Stimulated activated memory B cell treated with anti-CD40 and anti-IgM and Interleukin-4, amounts not matched to agents 10 μg/mL and 1 μg/mL and 100 μg/mL, for 72 hours (primary cell): ENCODE measurements around the gene TRIM22.
"Not testable (repeated sequence)": the region's sequence is repeated elsewhere in the genome, so short reads cannot be mapped to it uniquely, and the experiment has no call there.

Experiments used
- ATAC-seq: fragments of 150-1000 bp; cut with Tn5 transposase; 2 replicates; pipeline ENCODE4 v1.10.0; 2021
- H3K27ac Mint-ChIP-seq: one replicate; pipeline ENCODE4 v1.8.0; 2022; ENCODE audit warnings: mild to moderate bottlenecking, mixed read lengths
- H3K27me3 Mint-ChIP-seq: one replicate; pipeline ENCODE4 v1.8.0; 2022; ENCODE audit warnings: mixed read lengths
- H3K36me3 Mint-ChIP-seq: one replicate; pipeline ENCODE4 v1.8.0; 2022; ENCODE audit warnings: mixed read lengths
- H3K4me1 Mint-ChIP-seq: one replicate; pipeline ENCODE4 v1.8.0; 2022; ENCODE audit warnings: mixed read lengths
- H3K4me3 Mint-ChIP-seq: one replicate; pipeline ENCODE4 v1.8.0; 2022; ENCODE audit warnings: mild to moderate bottlenecking, moderate library complexity, mixed read lengths
- H3K9me3 Mint-ChIP-seq: one replicate; pipeline ENCODE4 v1.8.0; 2022; ENCODE audit warnings: mixed read lengths

TRIM22 gene

DNA sequence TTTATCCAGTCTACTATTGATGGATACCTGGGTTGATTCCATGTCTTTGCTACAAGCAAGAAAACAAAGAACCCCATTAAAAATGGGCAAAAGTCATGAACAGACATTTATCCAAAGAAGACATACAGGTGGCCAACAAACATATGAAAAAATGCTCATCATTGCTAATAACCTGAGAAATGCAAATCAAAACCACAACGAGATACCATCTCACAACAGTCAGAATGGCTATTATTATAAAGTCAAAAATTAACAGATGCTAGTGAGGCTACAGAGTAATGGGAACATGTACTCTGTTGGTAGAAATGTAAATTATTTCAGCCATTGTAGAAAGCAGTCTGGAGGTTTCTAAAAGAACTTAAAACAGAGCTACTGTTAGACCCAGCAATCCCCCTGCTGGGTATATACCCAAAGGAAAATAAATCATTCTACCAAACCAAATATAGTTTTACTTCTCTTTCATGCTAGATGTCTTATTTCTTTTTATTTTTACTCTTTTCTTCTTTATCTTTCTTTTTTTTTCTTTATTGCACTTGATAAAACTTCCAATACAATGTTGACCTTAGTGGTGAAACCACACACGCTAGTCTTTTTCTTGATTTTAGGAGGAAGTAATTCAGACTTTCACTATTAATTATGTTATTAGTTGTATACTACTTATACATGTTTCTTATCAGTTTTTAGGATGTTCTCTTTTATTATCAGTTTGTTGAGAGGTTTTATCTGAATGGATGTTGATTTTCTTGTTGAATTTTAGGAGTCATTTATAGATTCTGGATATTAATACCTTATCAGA lies 14.3 kb downstream of the TRIM22 start:
- peak; percentile 50 for ATAC-seq
- Mint-ChIP-seq H3K27me3 (no peaks in the 10 kb centered on the region), H3K27ac (peak overlapping the region; percentile 69), H3K36me3 (peaks cover 43% of the 10 kb centered on the region), H3K9me3 (no peaks in the 10 kb centered on the region), H3K4me3 (peak overlapping the region; percentile 35), H3K4me1 (peaks cover 44% of the 10 kb centered on the region)

- Mint-ChIP-seq H3K27ac (peak overlapping the region; percentile 69), H3K4me1 (peaks cover 36% of the 10 kb centered on the region), H3K9me3 (no peaks in the 10 kb centered on the region), H3K27me3 (no peaks in the 10 kb centered on the region), H3K36me3 (peaks cover 50% of the 10 kb centered on the region), H3K4me3 (no peak overlapping the region)
- no peak for ATAC-seq
These were observed 16.1 kb downstream of the TRIM22 start for GRCh38 chr11:5705688-5706087.

- no peaks in the 10 kb centered on the region for H3K9me3 Mint-ChIP-seq
- no peak overlapping the region for H3K27ac Mint-ChIP-seq
- H3K27me3 Mint-ChIP-seq = no peaks in the 10 kb centered on the region
- no peak overlapping the region for H3K4me3 Mint-ChIP-seq
- ATAC-seq = no peak
- H3K4me1 Mint-ChIP-seq = peaks cover 10% of the 10 kb centered on the region
- peaks cover 21% of the 10 kb centered on the region for H3K36me3 Mint-ChIP-seq
These were observed 22.9 kb downstream of the TRIM22 start for GRCh38 chr11:5712507-5712906.

DNA sequence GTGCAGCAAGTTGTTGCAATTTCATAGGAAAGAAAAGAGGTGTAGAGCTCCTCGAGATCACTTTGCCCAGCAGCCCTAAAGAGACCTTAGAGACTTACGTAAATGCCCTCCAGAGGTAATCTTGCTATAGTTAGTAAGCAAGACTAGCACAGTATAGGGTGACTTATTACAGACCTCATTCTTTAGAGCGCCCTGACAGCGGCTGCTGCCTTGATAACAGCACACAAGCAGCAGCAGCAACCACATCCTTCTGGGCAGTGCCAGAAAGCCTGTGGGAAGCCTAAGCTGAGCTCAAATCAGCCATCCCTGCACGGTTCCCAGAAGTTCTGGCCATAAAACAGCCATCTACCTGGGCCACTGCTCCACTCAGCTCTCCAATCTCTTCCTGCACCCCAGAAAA lies 24.1 kb downstream of the TRIM22 start:
- Mint-ChIP-seq H3K36me3 (peaks cover 19% of the 10 kb centered on the region), H3K27ac (no peak overlapping the region), H3K9me3 (no peaks in the 10 kb centered on the region)

GRCh38 chr11:5716518-5716917 lies 26.9 kb downstream of the TRIM22 start:
- not testable (repeated sequence) for H3K27me3 Mint-ChIP-seq, H3K27ac Mint-ChIP-seq, ATAC-seq, H3K4me3 Mint-ChIP-seq, H3K4me1 Mint-ChIP-seq, H3K9me3 Mint-ChIP-seq
- H3K36me3 Mint-ChIP-seq = peaks cover 25% of the 10 kb centered on the region

More for the DNA sequence above, 24.1 kb downstream of the TRIM22 start:
- Mint-ChIP-seq H3K27me3 (no peaks in the 10 kb centered on the region), H3K4me3 (no peak overlapping the region), H3K4me1 (peaks cover 5% of the 10 kb centered on the region)
- ATAC-seq = no peak

- Mint-ChIP-seq H3K9me3 (no peaks in the 10 kb centered on the region), H3K27me3 (no peaks in the 10 kb centered on the region), H3K4me1 (no peaks in the 10 kb centered on the region), H3K36me3 (peaks cover 25% of the 10 kb centered on the region), H3K27ac (no peak overlapping the region), H3K4me3 (no peak overlapping the region)
- ATAC-seq = no peak
These were observed 30.3 kb downstream of the TRIM22 start for GRCh38 chr11:5719703-5720495.

- Mint-ChIP-seq H3K36me3 (peaks cover 28% of the 10 kb centered on the region), H3K9me3 (no peaks in the 10 kb centered on the region), H3K27ac (no peak overlapping the region), H3K4me3 (no peak overlapping the region), H3K4me1 (no peaks in the 10 kb centered on the region), H3K27me3 (no peaks in the 10 kb centered on the region)
- ATAC-seq = no peak
These were observed 33.0 kb downstream of the TRIM22 start for GRCh38 chr11:5722622-5723021.

DNA sequence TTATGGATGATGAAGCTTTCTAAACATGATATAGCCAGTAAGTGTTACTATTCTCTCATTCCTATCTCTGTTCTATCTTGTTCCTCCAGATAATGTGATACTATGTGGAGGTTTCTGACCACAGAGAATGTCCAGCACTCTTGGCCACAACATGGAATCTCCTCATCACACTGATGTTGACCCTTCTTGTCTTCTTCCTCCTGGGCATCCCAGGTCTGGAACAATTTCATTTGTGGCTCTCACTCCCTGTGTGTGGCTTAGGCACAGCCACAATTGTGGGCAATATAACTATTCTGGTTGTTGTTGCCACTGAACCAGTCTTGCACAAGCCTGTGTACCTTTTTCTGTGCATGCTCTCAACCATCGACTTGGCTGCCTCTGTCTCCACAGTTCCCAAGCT lies 36.8 kb downstream of the TRIM22 start:
- no peaks in the 10 kb centered on the region for H3K9me3 Mint-ChIP-seq
- no peaks in the 10 kb centered on the region for H3K4me1 Mint-ChIP-seq
- H3K4me3 Mint-ChIP-seq = no peak overlapping the region
- H3K27ac Mint-ChIP-seq = no peak overlapping the region
- H3K27me3 Mint-ChIP-seq = no peaks in the 10 kb centered on the region
- peaks cover 16% of the 10 kb centered on the region for H3K36me3 Mint-ChIP-seq
- ATAC-seq = no peak

- no peak for ATAC-seq
- Mint-ChIP-seq H3K27ac (no peak overlapping the region), H3K9me3 (no peaks in the 10 kb centered on the region), H3K27me3 (no peaks in the 10 kb centered on the region), H3K36me3 (peaks cover 16% of the 10 kb centered on the region), H3K4me1 (no peaks in the 10 kb centered on the region), H3K4me3 (no peak overlapping the region)
These were observed 38.1 kb downstream of the TRIM22 start for GRCh38 chr11:5727691-5728090.

DNA sequence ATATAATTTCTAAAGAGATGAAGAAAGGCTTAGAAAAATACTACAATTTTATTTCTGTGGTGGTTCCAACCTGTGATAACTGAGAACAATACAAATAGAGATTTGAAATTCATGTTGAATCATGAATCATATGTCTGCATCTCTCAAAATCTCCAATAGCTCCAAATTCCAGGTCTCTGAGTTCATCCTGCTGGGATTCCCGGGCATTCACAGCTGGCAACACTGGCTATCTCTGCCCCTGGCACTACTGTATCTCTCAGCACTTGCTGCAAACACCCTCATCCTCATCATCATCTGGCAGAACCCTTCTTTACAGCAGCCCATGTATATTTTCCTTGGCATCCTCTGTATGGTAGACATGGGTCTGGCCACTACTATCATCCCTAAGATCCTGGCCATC lies 46.8 kb downstream of the TRIM22 start, which contains the start of gene OR56B1:
Gene OR56B1 (plus strand): TSS at position 53 of the 400 bp plus-strand sequence. CDS start 69 bp downstream, at position 122.
- H3K4me3 Mint-ChIP-seq = no peak within 1 kb of the TSS
- ATAC-seq = no peak
- no peak within 1 kb of the TSS for H3K27ac Mint-ChIP-seq
- H3K27me3 Mint-ChIP-seq = no peaks in the 10 kb centered on the region
- no peaks in the 10 kb centered on the region for H3K4me1 Mint-ChIP-seq
- peaks cover 30% of the 10 kb centered on the region for H3K36me3 Mint-ChIP-seq
- peaks cover 5% of the 10 kb centered on the region for H3K9me3 Mint-ChIP-seq

DNA sequence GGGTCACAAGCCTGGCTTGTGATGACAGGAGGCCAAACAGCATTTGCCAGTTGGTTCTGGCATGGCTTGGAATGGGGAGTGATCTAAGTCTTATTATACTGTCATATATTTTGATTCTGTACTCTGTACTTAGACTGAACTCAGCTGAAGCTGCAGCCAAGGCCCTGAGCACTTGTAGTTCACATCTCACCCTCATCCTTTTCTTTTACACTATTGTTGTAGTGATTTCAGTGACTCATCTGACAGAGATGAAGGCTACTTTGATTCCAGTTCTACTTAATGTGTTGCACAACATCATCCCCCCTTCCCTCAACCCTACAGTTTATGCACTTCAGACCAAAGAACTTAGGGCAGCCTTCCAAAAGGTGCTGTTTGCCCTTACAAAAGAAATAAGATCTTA lies 47.5 kb downstream of the TRIM22 start:
- H3K27me3 Mint-ChIP-seq = peaks cover 7% of the 10 kb centered on the region
- H3K9me3 Mint-ChIP-seq = peaks cover 11% of the 10 kb centered on the region
- H3K4me1 Mint-ChIP-seq = no peaks in the 10 kb centered on the region
- H3K27ac Mint-ChIP-seq = no peak overlapping the region
- peaks cover 37% of the 10 kb centered on the region for H3K36me3 Mint-ChIP-seq
- no peak overlapping the region for H3K4me3 Mint-ChIP-seq
- no peak for ATAC-seq

GRCh38 chr11:5737670-5738392 lies 48.2 kb downstream of the TRIM22 start:
- Mint-ChIP-seq H3K27ac (no peak overlapping the region), H3K36me3 (peaks cover 39% of the 10 kb centered on the region), H3K4me3 (no peak overlapping the region), H3K27me3 (peaks cover 9% of the 10 kb centered on the region), H3K4me1 (no peaks in the 10 kb centered on the region), H3K9me3 (peaks cover 11% of the 10 kb centered on the region)
- ATAC-seq = no peak

DNA sequence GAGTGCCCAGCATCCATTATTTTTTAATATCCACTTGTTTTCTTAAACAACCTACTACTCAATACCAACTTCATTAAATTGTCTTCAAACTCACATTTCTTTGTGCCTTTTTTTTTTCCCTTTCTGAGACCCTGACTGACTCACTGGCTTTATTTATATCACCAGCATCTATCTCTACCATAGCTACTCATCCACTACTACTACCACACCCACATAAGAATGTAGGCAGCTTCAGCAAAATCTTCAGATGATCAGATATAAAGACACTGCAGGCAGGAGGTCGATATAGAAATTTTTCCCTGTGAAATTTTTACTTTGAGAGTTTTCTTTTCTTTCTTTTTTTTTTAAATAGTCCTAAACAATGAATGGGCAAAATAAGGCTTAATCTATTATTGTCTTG lies 48.8 kb downstream of the TRIM22 start:
- peaks cover 39% of the 10 kb centered on the region for H3K36me3 Mint-ChIP-seq
- no peaks in the 10 kb centered on the region for H3K4me1 Mint-ChIP-seq
- ATAC-seq = no peak
- H3K9me3 Mint-ChIP-seq = peaks cover 11% of the 10 kb centered on the region
- no peak overlapping the region for H3K27ac Mint-ChIP-seq
- peaks cover 9% of the 10 kb centered on the region for H3K27me3 Mint-ChIP-seq
- H3K4me3 Mint-ChIP-seq = no peak overlapping the region

GRCh38 chr11:5746614-5747013 lies 57.0 kb downstream of the TRIM22 start:
- no peaks in the 10 kb centered on the region for H3K4me1 Mint-ChIP-seq
- H3K36me3 Mint-ChIP-seq = peaks cover 7% of the 10 kb centered on the region
- no peak overlapping the region for H3K27ac Mint-ChIP-seq
- peaks cover 4% of the 10 kb centered on the region for H3K9me3 Mint-ChIP-seq
- peaks cover 7% of the 10 kb centered on the region for H3K27me3 Mint-ChIP-seq
- ATAC-seq = no peak
- no peak overlapping the region for H3K4me3 Mint-ChIP-seq

GRCh38 chr11:5749836-5750235 lies 60.2 kb downstream of the TRIM22 start:
- H3K27ac Mint-ChIP-seq = no peak overlapping the region
- no peaks in the 10 kb centered on the region for H3K36me3 Mint-ChIP-seq
- H3K27me3 Mint-ChIP-seq = no peaks in the 10 kb centered on the region
- H3K4me1 Mint-ChIP-seq = no peaks in the 10 kb centered on the region
- no peak overlapping the region for H3K4me3 Mint-ChIP-seq
- no peak for ATAC-seq
- H3K9me3 Mint-ChIP-seq = no peaks in the 10 kb centered on the region
